ENCODE measurements around the gene MGAT1.
"Not testable (repeated sequence)": the region's sequence is repeated elsewhere in the genome, so short reads cannot be mapped to it uniquely, and the experiment has no call there.

DNA sequence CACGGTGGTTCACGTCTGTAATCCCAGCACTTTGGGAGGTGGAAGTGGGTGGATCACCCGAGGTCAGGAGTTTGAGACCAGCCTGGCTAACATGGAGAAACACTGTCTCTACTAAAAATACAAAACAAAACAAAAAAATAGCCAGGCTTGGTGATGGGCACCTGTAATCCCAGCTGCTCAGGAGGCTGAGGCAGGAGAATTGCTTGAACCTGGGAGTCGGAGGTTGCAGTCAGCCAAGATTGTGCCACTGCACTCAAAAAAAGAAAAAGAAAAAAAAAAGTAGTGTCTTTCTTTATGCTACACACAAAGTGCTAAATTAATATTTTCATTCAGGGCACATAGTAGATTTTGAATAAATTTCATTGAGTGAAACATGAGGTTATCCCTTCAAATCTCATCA is 61.7 kb downstream of the MGAT1 start:
- TF ChIP-seq CTCF (conservative IDR thresholded peaks at IDR 0.05; ENCODE audit: low read depth, low read length); EZH2 (IDR thresholded peaks at IDR 0.05; ENCODE audit: borderline replicate concordance, low read depth, low read length, poor library complexity, severe bottlenecking): not testable (repeated sequence)

Data from A673 (cell line).